H1 (cell line): Measurements from ENCODE around the gene NEUROG1. TPM values are rescaled to one million over a fixed set of nuclear protein-coding genes. Genes with fewer than 3 reads are reported as not detected.
A peak's percentile ranks its signal among the peaks of the same experiment; 100 is the strongest.

Source experiments
- ASH2L ChIP-seq: fragments of 200-600, 300-600 bp; sonication (generic); IDR thresholded peaks from one replicate; pipeline ENCODE4 v1.7.1; 2017; ENCODE audit warnings: low read length
- BACH1 ChIP-seq: IDR thresholded peaks from 2 replicates; pipeline ENCODE4 v1.6.1; 2012; ENCODE audit warnings: low read length, improper control_type of control experiment
- CTBP2 ChIP-seq: IDR thresholded peaks from 2 replicates; pipeline ENCODE4 v1.7.0; 2011; ENCODE audit warnings: borderline replicate concordance, mild to moderate bottlenecking, moderate library complexity, mixed read lengths, low read length; ENCODE audit not compliant: insufficient read depth, insufficient read length
- EGR1 ChIP-seq: IDR thresholded peaks from 2 replicates; pipeline ENCODE4 v1.6.1; 2011; ENCODE audit warnings: low read depth, low read length, borderline replicate concordance
- EP300 ChIP-seq, 2 experiments: IDR thresholded peaks; 1 replicate in 1 of 2; 2 replicates in 1 of 2; pipeline ENCODE4 v1.6.1; 2011 to 2012; ENCODE audit warnings: low read depth in 2 of 2, low read length in 2 of 2, mild to moderate bottlenecking in 2 of 2, borderline replicate concordance in 1 of 2, inconsistent platforms in 1 of 2, moderate library complexity in 1 of 2
- EZH2 ChIP-seq: fragments of 200-600 bp; sonication (generic); IDR thresholded peaks from 2 replicates; pipeline ENCODE4 v1.7.1; 2012; ENCODE audit warnings: low read depth, mild to moderate bottlenecking, moderate library complexity, low read length, inconsistent platforms; ENCODE audit not compliant: severe bottlenecking
- HDAC2 ChIP-seq, 2 experiments: fragments of 300-600 bp in 1 of 2; sonication (generic) in 1 of 2; IDR thresholded peaks; 2 replicates each; pipeline ENCODE4 v1.6.1; 2011 to 2012; ENCODE audit warnings: low read depth in 2 of 2, low read length in 2 of 2, mild to moderate bottlenecking in 2 of 2, moderate library complexity in 2 of 2, borderline replicate concordance in 1 of 2, inconsistent platforms in 1 of 2
- KDM4A ChIP-seq: IDR thresholded peaks from one replicate; pipeline ENCODE4 v1.7.1; 2012; ENCODE audit warnings: low read depth, mild to moderate bottlenecking, moderate library complexity, low read length, inconsistent platforms; ENCODE audit not compliant: severe bottlenecking
- MAFK ChIP-seq: IDR thresholded peaks from 2 replicates; pipeline ENCODE4 v1.6.1; 2012; ENCODE audit warnings: low read depth, mild to moderate bottlenecking, improper control_type of control experiment, low read length
- POU5F1 ChIP-seq: IDR thresholded peaks from 2 replicates; pipeline ENCODE4 v1.6.1; 2011; ENCODE audit warnings: low read depth, mild to moderate bottlenecking, low read length, moderate library complexity
- RAD21 ChIP-seq, 2 experiments: IDR thresholded peaks in 1 of 2; conservative IDR thresholded peaks in 1 of 2; 2 replicates each; pipeline ENCODE4 v1.6.1; 2011; ENCODE audit warnings: low read depth in 2 of 2, low read length in 2 of 2, improper control_type of control experiment in 1 of 2, inconsistent platforms in 1 of 2, mild to moderate bottlenecking in 1 of 2, moderate library complexity in 1 of 2
- SUZ12 ChIP-seq: fragments of 200-600 bp; sonication (generic); IDR thresholded peaks from 2 replicates; pipeline ENCODE4 v1.6.1; 2012; ENCODE audit warnings: mild to moderate bottlenecking, inconsistent platforms, low read length, moderate library complexity, mixed read lengths
- TBP ChIP-seq: IDR thresholded peaks from 2 replicates; pipeline ENCODE4 v1.6.1; 2011; ENCODE audit warnings: low read depth, low read length, improper control_type of control experiment
- polyA plus RNA-seq, 7 experiments: library from polyadenylated mRNA; depleted of rRNA in 3 of 7; stranded (reverse) in 5 of 7; unstranded in 2 of 7; fragments of >200 nt in 5 of 7; fragments of 200-250 nt in 2 of 7; gene quantifications; 1 replicate in 5 of 7; 2 replicates in 1 of 7; 4 replicates in 1 of 7; pipeline versions ENCODE4 v1.2.1 to v1.2.3, GENCODE V29; 2011 to 2013; ENCODE audit warnings: missing spikeins in 2 of 7, mixed read lengths in 2 of 7
- total RNA-seq: library from RNA; stranded (reverse); fragmentation: NEBNext Ultra II Directional; extraction: Animal tissue kit (Norgen Biotek cat#: 25700); gene quantifications from 2 replicates; pipeline ENCODE4 v1.2.1, GENCODE V29; 2021
- TF ChIP-seq, protein P1 (sequence below): IDR thresholded peaks from 2 replicates; pipeline ENCODE4 v1.6.1; 2012; ENCODE audit warnings: inconsistent platforms
- TF ChIP-seq, protein P2 (sequence below): IDR thresholded peaks from 2 replicates; pipeline ENCODE4 v1.6.1; 2012; ENCODE audit warnings: inconsistent platforms

The NEUROG1 gene
- total and polyA plus RNA-seq, 2 of the 8 experiments (the other 6 are each of a cell fraction or from before 2014, with no cell fraction given): not detected

DNA sequence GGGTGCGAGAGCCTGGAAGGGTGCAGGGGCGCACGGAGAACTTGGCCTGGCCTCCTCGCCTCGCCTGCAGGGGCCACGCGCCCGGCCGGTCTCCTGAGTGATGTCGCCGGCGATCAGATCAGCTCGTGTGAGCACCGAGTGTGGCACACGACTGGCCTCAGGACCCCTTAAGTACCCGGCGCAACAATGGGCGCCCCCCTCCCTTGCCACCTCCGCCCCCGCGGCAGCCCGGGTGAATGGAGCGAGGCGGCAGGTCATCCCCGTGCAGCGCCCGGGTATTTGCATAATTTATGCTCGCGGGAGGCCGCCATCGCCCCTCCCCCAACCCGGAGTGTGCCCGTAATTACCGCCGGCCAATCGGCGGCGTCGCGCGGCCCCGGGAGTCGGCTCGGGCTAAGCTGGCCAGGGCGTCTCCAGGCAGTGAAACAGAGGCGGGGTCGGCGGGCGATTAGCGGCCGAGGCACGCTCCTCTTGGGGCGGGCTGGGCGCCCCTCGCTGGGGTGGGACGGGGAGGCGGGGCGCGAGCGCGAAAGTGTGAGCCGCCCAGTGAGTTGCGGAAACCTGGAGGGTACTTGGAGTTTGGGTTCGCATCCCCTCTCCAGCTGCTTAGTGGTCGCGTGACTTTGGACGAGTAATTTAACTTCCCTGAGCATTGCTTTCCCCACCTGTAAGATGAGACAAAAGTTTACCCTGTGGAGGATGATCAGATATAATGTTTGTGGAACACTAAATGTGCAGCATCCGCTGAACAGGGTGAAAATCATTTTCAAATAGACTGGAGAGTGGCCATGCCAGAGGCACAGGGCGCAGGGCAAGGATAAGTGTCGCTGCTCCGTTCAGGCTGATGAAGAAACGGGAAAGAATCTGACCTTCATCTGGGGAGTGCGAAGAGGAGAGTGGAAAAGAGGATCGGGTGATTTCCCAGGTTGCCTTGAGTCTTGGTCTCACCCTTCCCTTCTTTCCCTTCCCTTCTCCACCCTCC, at the start of gene NEUROG1 (continued):
- TF ChIP-seq, protein P1, sequence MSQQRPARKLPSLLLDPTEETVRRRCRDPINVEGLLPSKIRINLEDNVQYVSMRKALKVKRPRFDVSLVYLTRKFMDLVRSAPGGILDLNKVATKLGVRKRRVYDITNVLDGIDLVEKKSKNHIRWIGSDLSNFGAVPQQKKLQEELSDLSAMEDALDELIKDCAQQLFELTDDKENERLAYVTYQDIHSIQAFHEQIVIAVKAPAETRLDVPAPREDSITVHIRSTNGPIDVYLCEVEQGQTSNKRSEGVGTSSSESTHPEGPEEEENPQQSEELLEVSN: peak; percentile 92
- TF ChIP-seq CTBP2 (peak; percentile 31), TBP (no peak; the same call in 1 of the 2 replicates), MAFK (peak; percentile 40; the same call in 1 of the 2 replicates), ASH2L (peak; percentile 55), POU5F1 (peak; percentile 83), BACH1 (0 out of 2 replicates have a peak, but pooled peaks have one; percentile 18), RAD21 (IDR thresholded peaks at IDR 0.05 in 1 of 2, conservative IDR thresholded peaks at IDR 0.05 in 1 of 2; ENCODE audit: low read depth in 2 of 2, low read length in 2 of 2) (no peak), EZH2 (peak; percentile 26), KDM4A (no peak), HDAC2 (IDR thresholded peaks at IDR 0.05; ENCODE audit: borderline replicate concordance in 1 of 2, low read depth in 2 of 2, low read length in 2 of 2) (0 out of 4 replicates have a peak, but pooled peaks of 1 of the 2 experiments have one; percentile 14), SUZ12 (peak; percentile 33), EP300 (IDR thresholded peaks at IDR 0.05; ENCODE audit: borderline replicate concordance in 1 of 2, low read depth in 2 of 2, low read length in 2 of 2) (peak in 1 of 2 experiments; percentile 18; a peak in 1 of 3 replicates), EGR1 (peak; percentile 96; the same call in 1 of the 2 replicates)
- TF ChIP-seq, protein P2, sequence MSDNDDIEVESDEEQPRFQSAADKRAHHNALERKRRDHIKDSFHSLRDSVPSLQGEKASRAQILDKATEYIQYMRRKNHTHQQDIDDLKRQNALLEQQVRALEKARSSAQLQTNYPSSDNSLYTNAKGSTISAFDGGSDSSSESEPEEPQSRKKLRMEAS: peak; percentile 96
- TF ChIP-seq, all 59 proteins: peak for 15
